Large intestine (tissue), 3 donors: ENCODE data around the gene DSP. TPM values are rescaled to one million over a fixed set of nuclear protein-coding genes. Genes with fewer than 3 reads are reported as not detected.

Experiments used
- DNase-seq, 2 donors: peaks; one replicate each; pipeline versions ENCODE4 v3.0.0 to v3.0.0-alpha.2; 2013
- H3K27ac ChIP-seq: one replicate; pipeline ENCODE4 v1.5.1; 2013; ENCODE audit warnings: low read length
- H3K27me3 ChIP-seq: 2 replicates; pipeline ENCODE4 v1.6.1; 2013; ENCODE audit warnings: low read length; ENCODE audit not compliant: control insufficient read depth, insufficient read depth
- H3K36me3 ChIP-seq: 2 replicates; pipeline ENCODE4 v1.6.1; 2013; ENCODE audit warnings: low read length; ENCODE audit not compliant: control insufficient read depth, insufficient read depth
- H3K4me1 ChIP-seq: one replicate; pipeline ENCODE4 v1.6.1; 2013; ENCODE audit warnings: low read length; ENCODE audit not compliant: control insufficient read depth, insufficient read depth
- H3K4me3 ChIP-seq: one replicate; pipeline ENCODE4 v1.5.1; 2013; ENCODE audit warnings: low read length
- H3K9me3 ChIP-seq: one replicate; pipeline ENCODE4 v1.6.1; 2013; ENCODE audit warnings: mild to moderate bottlenecking, low read depth, low read length, moderate library complexity; ENCODE audit not compliant: control insufficient read depth
- WGBS: methylation state at CpG from one replicate; pipeline ENCODE4 v1.1.5; 2013; ENCODE audit warnings: low lambda C conversion rate; ENCODE audit not compliant: insufficient coverage; 5-methylcytosine and 5-hydroxymethylcytosine counted together
- polyA plus RNA-seq: library from polyadenylated mRNA; unstranded; fragments of 120-200 nt; gene quantifications from one replicate; pipeline ENCODE4 v1.2.1, GENCODE V29; 2013

Gene DSP
- polyA plus RNA-seq, 1 donor, result 153 TPM

DNA sequence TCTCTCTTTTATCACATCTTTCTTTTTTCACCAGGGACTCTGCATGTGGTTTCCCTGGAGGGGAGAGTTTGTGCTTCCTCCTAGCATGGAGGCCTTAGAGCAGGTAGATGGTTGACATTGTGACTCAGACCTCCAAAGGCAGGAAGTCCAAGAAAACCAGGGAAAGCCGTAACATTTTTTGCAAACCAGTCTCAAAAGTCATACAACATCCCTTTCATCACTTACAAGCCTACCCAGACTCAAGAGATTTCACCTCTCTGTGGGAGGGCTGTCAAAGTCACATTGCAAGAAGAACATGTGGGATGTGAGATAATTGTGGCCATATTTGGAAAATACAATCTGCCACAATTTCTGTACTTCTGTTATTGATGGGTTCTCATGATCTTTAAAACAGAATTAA lies 94.7 kb downstream of the DSP start:
- H3K36me3 ChIP-seq, result no peaks in the 10 kb centered on the region
- no CpG with 5 or more reads among the region's 1 CpG for WGBS
- H3K4me3 ChIP-seq, result no peak overlapping the region
- H3K27me3 ChIP-seq, result no peaks in the 10 kb centered on the region
- no peaks in the 10 kb centered on the region for H3K9me3 ChIP-seq
- no peak overlapping the region for H3K27ac ChIP-seq
- DNase-seq, result no peak
- H3K4me1 ChIP-seq, result peaks cover 6% of the 10 kb centered on the region

Other genes with a start within 250 kb of the DSP start
- gene SSR1, start 228.5 kb upstream of the DSP start, polyA plus RNA-seq, result 125 TPM
- 0.03 TPM for gene CAGE1, start 151.9 kb upstream of the DSP start, polyA plus RNA-seq
- 22.9 TPM for gene RIOK1, start 151.9 kb upstream of the DSP start, polyA plus RNA-seq
- gene SNRNP48, start 48.5 kb downstream of the DSP start, polyA plus RNA-seq, result 18.6 TPM
- gene BMP6, start 184.4 kb downstream of the DSP start, polyA plus RNA-seq, result 1.5 TPM